Gastrocnemius medialis (tissue), 4 donors: ENCODE measurements around the gene ZNF528. TPM values are rescaled to one million over a fixed set of nuclear protein-coding genes. Genes with fewer than 3 reads are reported as not detected.
A peak's percentile ranks its signal among the peaks of the same experiment; 100 is the strongest.

ENCODE experiments used
- ATAC-seq, 2 donors: fragments of 150-250 bp; one replicate each; pipeline ENCODE4 v1.9.1; 2016
- DNase-seq, 2 donors: peaks; one replicate each; pipeline ENCODE4 v3.0.0-alpha.2; 2019
- H3K27ac ChIP-seq, 4 donors: fragments of 200-600 bp; sonication (generic); 1 replicate in 1 of 4; 2 replicates in 3 of 4; pipeline ENCODE4 v1.5.1; 2016 to 2018; ENCODE audit warnings: mild to moderate bottlenecking in 2 of 4, moderate library complexity in 1 of 4
- H3K27me3 ChIP-seq, 3 donors: fragments of 200-600 bp; sonication (generic) in 2 of 3; 1 replicate in 1 of 3; 2 replicates in 2 of 3; pipeline versions ENCODE4 v1.5.1 to v1.6.0; 2016 to 2019; ENCODE audit warnings: mild to moderate bottlenecking in 1 of 3, moderate library complexity in 1 of 3
- H3K36me3 ChIP-seq, 2 donors: fragments of 200-600 bp; sonication (generic) in 1 of 2; one replicate each; pipeline ENCODE4 v1.5.1; 2017 to 2018
- H3K4me1 ChIP-seq, 2 donors: fragments of 200-600 bp; sonication (generic) in 1 of 2; one replicate each; pipeline ENCODE4 v1.5.1; 2016 to 2017; ENCODE audit warnings: mild to moderate bottlenecking in 2 of 2
- H3K4me3 ChIP-seq, 4 donors: fragments of 200-600 bp; sonication (generic) in 3 of 4; 1 replicate in 1 of 4; 2 replicates in 3 of 4; pipeline ENCODE4 v1.5.1; 2016 to 2019; ENCODE audit warnings: mild to moderate bottlenecking in 2 of 4
- H3K9me3 ChIP-seq, 3 donors: fragments of 200-600 bp; sonication (generic) in 2 of 3; 1 replicate in 1 of 3; 2 replicates in 2 of 3; pipeline ENCODE4 v1.5.1; 2016 to 2019
- POLR2A ChIP-seq, 2 donors: fragments of 450-650 bp; IDR thresholded peaks; one replicate each; pipeline ENCODE4 v1.6.1; 2017; ENCODE audit warnings: antibody characterized with exemption in 2 of 2, mild to moderate bottlenecking in 2 of 2, moderate library complexity in 2 of 2
- in situ Hi-C, 4 donors: fragments of 200-750 bp; cut with MboI; loops; one replicate each; pipeline versions ENCODE4 v1.15.0 to v1.8.0; 2017; ENCODE audit warnings: low sequenced_read_pairs in 4 of 4
- intact Hi-C: fragments of 100-400 bp; cut with DNase I; formaldehyde crosslinking; loops from one replicate; pipeline ENCODE4 v1.15.1; 2023; ENCODE audit warnings: low total_unique reads
- total RNA-seq, 4 donors: library from RNA; depleted of rRNA; stranded (reverse); fragments of >200 nt; gene quantifications; one replicate each; pipeline versions ENCODE4 v1.1.0 to v1.2.3, GENCODE V29; 2016
- TF ChIP-seq, protein P1 (sequence below), 5 experiments: fragments of 450-650 bp in 3 of 5; fragments of 200-600 bp in 2 of 5; sonication (generic) in 2 of 5; IDR thresholded peaks in 4 of 5; conservative IDR thresholded peaks in 1 of 5; 1 replicate in 4 of 5; 2 replicates in 1 of 5; pipeline ENCODE4 v1.5.1; 2016 to 2019; ENCODE audit warnings: antibody characterized with exemption in 5 of 5, mild to moderate bottlenecking in 3 of 5, moderate library complexity in 3 of 5

ZNF528 gene
- total RNA-seq, 4 donors from 2014 or later: 2.9 to 11.2 (median 5.5) TPM

GRCh38 chr19:52428937-52429336 is 31.3 kb downstream of the ZNF528 start, which contains the start of gene ZNF534:
TSS of gene ZNF534 (plus strand) at chr19:52429148. CDS start at chr19:52431475, 2,327 bp downstream.
- intact Hi-C loops (no loop called here), in situ Hi-C loops (no loop called here)
- ATAC-seq: no peak
- no peak within 1 kb of the TSS for H3K4me3 ChIP-seq
- peaks cover 0 to 29% of the 10 kb centered on the region in 2 donors for H3K36me3 ChIP-seq
- H3K4me1 ChIP-seq: no peaks in the 10 kb centered on the region
- H3K9me3 ChIP-seq: peaks cover 0 to 8% (median 0%) of the 10 kb centered on the region in 3 donors
- no peak within 1 kb of the TSS for H3K27ac ChIP-seq
- TF ChIP-seq, protein P1, sequence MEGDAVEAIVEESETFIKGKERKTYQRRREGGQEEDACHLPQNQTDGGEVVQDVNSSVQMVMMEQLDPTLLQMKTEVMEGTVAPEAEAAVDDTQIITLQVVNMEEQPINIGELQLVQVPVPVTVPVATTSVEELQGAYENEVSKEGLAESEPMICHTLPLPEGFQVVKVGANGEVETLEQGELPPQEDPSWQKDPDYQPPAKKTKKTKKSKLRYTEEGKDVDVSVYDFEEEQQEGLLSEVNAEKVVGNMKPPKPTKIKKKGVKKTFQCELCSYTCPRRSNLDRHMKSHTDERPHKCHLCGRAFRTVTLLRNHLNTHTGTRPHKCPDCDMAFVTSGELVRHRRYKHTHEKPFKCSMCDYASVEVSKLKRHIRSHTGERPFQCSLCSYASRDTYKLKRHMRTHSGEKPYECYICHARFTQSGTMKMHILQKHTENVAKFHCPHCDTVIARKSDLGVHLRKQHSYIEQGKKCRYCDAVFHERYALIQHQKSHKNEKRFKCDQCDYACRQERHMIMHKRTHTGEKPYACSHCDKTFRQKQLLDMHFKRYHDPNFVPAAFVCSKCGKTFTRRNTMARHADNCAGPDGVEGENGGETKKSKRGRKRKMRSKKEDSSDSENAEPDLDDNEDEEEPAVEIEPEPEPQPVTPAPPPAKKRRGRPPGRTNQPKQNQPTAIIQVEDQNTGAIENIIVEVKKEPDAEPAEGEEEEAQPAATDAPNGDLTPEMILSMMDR (IDR thresholded peaks at IDR 0.05 in 4 of 5, conservative IDR thresholded peaks at IDR 0.05 in 1 of 5): no peak
- no peak for TF ChIP-seq POLR2A (IDR thresholded peaks at IDR 0.05)
- no peak for DNase-seq
- H3K27me3 ChIP-seq: no peaks in the 10 kb centered on the region

DNA sequence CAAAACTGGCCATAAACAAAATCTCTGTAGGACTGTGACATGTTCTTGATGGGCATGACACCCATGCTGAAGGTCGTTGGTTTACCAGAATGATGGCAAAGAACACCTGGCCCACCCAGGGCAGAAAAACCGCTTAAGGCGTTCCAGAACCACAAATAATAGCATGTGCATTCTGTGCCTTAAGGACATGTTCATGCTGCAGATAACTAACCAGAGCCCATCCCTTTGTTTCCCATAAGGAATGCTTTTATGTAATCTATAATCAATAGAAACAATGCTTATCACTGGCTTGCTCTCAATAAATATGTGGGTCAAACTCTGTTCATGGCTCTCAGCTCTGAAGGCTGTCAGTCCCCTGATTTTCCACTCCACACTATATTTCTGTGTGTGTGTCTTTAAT is 44.5 kb downstream of the ZNF528 start:
- no peaks in the 10 kb centered on the region for H3K4me1 ChIP-seq
- no peak for DNase-seq
- no peaks in the 10 kb centered on the region for H3K9me3 ChIP-seq
- no peak for TF ChIP-seq POLR2A (IDR thresholded peaks at IDR 0.05)
- no peak overlapping the region for H3K4me3 ChIP-seq
- ATAC-seq: no peak
- in situ Hi-C loops (no loop called here), intact Hi-C loops (no loop called here)
- no peak overlapping the region for H3K27ac ChIP-seq
- H3K27me3 ChIP-seq: no peaks in the 10 kb centered on the region
- peaks cover 3 to 11% of the 10 kb centered on the region in 2 donors for H3K36me3 ChIP-seq

DNA sequence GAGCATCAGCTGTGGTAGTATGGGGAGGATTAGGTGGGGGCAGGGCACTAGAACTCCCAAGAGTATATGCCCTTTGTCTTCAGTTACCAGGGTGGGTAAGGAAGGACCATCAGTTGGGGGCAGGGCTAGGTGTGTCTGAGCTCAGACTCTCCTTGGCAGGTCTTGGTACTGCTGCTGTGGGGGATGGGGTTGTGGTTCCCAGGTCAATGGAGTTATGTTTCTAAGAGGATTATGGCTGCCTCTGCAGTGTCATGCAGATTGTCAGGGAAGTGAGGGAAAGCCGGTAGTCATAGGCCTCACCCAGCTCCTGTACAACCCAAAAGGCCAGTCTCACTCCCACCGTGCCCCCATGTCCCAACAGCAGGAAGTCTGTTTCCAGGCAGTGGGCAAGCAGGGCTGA is 46.9 kb downstream of the ZNF528 start:
- Histone ChIP-seq H3K27ac (no peak overlapping the region), H3K36me3 (no peaks in the 10 kb centered on the region), H3K4me3 (no peak overlapping the region), H3K9me3 (peaks cover 0 to 6% (median 0%) of the 10 kb centered on the region in 3 donors), H3K4me1 (no peaks in the 10 kb centered on the region), H3K27me3 (no peaks in the 10 kb centered on the region)
- intact Hi-C loops (no loop called here), in situ Hi-C loops (no loop called here)
- ATAC-seq (no peak), DNase-seq (no peak)
- TF ChIP-seq, protein P1 (IDR thresholded peaks at IDR 0.05 in 4 of 5, conservative IDR thresholded peaks at IDR 0.05 in 1 of 5): no peak
- TF ChIP-seq POLR2A (IDR thresholded peaks at IDR 0.05): no peak

DNA sequence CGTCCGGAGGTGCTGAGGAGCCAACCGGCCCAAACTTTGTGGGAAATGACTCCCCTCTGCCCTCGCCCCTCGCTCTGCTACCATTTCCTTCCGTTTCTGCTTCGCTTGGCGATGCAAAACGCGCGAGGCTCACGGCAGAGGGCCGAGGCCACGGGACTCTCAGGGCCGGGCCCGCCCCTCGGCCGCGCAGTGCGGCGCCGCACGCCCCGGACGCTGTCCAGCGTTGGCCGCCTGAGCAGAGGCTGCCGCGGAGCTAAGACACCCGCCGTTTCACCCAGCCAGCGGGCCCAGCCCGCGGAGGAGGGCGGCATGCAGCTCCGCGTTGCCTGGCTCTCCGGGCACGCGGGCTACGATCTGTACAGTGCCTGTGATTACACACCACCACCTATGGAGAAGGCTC is 53.6 kb downstream of the ZNF528 start:
- no peak overlapping the region for H3K4me3 ChIP-seq
- peaks cover 0 to 17% (median 5%) of the 10 kb centered on the region in 3 donors for H3K9me3 ChIP-seq
- intact Hi-C loops: no loop called here
- DNase-seq (no peak), ATAC-seq (no peak)
- no peaks in the 10 kb centered on the region for H3K27me3 ChIP-seq
- peaks cover 6 to 7% of the 10 kb centered on the region in 2 donors for H3K4me1 ChIP-seq
- no peak for TF ChIP-seq POLR2A (IDR thresholded peaks at IDR 0.05)
- TF ChIP-seq, protein P1 (IDR thresholded peaks at IDR 0.05 in 4 of 5, conservative IDR thresholded peaks at IDR 0.05 in 1 of 5): no peak
- no peaks in the 10 kb centered on the region for H3K36me3 ChIP-seq
- no peak overlapping the region for H3K27ac ChIP-seq
- in situ Hi-C loops: no loop called here

- Histone ChIP-seq H3K4me3 (peak within 1 kb of the TSS; percentile 59 to 64 (median 62)), H3K27ac (no peak within 1 kb of the TSS), H3K9me3 (peaks cover 0 to 18% (median 5%) of the 10 kb centered on the region in 3 donors), H3K27me3 (no peaks in the 10 kb centered on the region), H3K4me1 (peaks cover 6 to 7% of the 10 kb centered on the region in 2 donors), H3K36me3 (peaks cover 3 to 21% of the 10 kb centered on the region in 2 donors)
- no peak for ATAC-seq
- TF ChIP-seq, protein P1 (IDR thresholded peaks at IDR 0.05 in 4 of 5, conservative IDR thresholded peaks at IDR 0.05 in 1 of 5): no peak
- TF ChIP-seq POLR2A (IDR thresholded peaks at IDR 0.05): no peak
- in situ Hi-C loops (no loop called here), intact Hi-C loops (no loop called here)
- DNase-seq: peak; percentile 19 to 35
These were observed 55.9 kb downstream of the ZNF528 start, which contains the start of gene ZNF578 for GRCh38 chr19:52453324-52454094. TSS of gene ZNF578 (plus strand) at chr19:52453553. CDS start at chr19:52501846, 48,293 bp downstream.
